ENCODE results near the gene KLHL30. TPM values are rescaled to one million over a fixed set of nuclear protein-coding genes. Genes with fewer than 3 reads are reported as not detected.
"Not testable (repeated sequence)": the region's sequence is repeated elsewhere in the genome, so short reads cannot be mapped to it uniquely, and the experiment has no call there.

KLHL30 gene
- polyA plus RNA-seq, 1 donor (not counting 4 experiments of a cell fraction or from before 2014, with no cell fraction given): not detected

GRCh38 chr2:238114851-238115660 is 23.4 kb upstream of the KLHL30 start:
- Histone ChIP-seq H3K9me1 (ENCODE audit: control insufficient read depth, extremely low read depth, insufficient read depth, low read length) (no peaks in the 10 kb centered on the region), H2AFZ (ENCODE audit: control insufficient read depth, low read length) (no peak overlapping the region), H3K4me1 (ENCODE audit: control insufficient read depth, extremely low read depth, insufficient read depth, low read length) (no peaks in the 10 kb centered on the region), H3K79me2 (ENCODE audit: control insufficient read depth, insufficient read depth, low read length) (no peaks in the 10 kb centered on the region), H3K4me2 (ENCODE audit: control insufficient read depth, extremely low read depth, insufficient read depth, low read depth, low read length) (no peak overlapping the region), H4K20me1 (ENCODE audit: control insufficient read depth, extremely low read depth, insufficient read depth, low read length) (no peaks in the 10 kb centered on the region), H3K9ac (ENCODE audit: control insufficient read depth, extremely low read depth, insufficient read depth, low read length) (no peak overlapping the region), H3K9me3 (ENCODE audit: control insufficient read depth, low read depth, low read length) (no peaks in the 10 kb centered on the region), H3K36me3 (ENCODE audit: control insufficient read depth in 2 of 2, extremely low read depth in 1 of 2, insufficient read depth in 2 of 2, low read length in 2 of 2) (no peaks in the 10 kb centered on the region), H3K4me3 (ENCODE audit: control insufficient read depth in 2 of 3, extremely low read depth in 1 of 3, insufficient read depth in 2 of 3, low read depth in 1 of 3, low read length in 3 of 3) (no peak overlapping the region), H3K27me3 (ENCODE audit: control insufficient read depth, extremely low read depth, insufficient read depth, low read length) (peaks cover 12% of the 10 kb centered on the region), H3K27ac (ENCODE audit: control insufficient read depth, insufficient read depth, low read length) (no peak overlapping the region)
- DNase-seq (ENCODE audit: low read depth, low spot score): no peak
- TF ChIP-seq EZH2 (IDR thresholded peaks at IDR 0.05; ENCODE audit: low read length): no peak
- TF ChIP-seq CTCF (optimal IDR thresholded peaks at IDR 0.05 in 1 of 3, IDR thresholded peaks at IDR 0.05 in 1 of 3, conservative IDR thresholded peaks at IDR 0.05 in 1 of 3; ENCODE audit: extremely low read depth in 1 of 3, insufficient read depth in 2 of 3, low read length in 3 of 3): no peak
- dilution Hi-C loops (cut with MboI; ENCODE audit: extremely low pct_ligation_motif_present, low sequenced_read_pairs): no loop called here
- FAIRE-seq: no peak

GRCh38 chr2:238115709-238116108 is 22.8 kb upstream of the KLHL30 start:
- H3K79me2 ChIP-seq (ENCODE audit: control insufficient read depth, insufficient read depth, low read length); H3K4me2 ChIP-seq (ENCODE audit: control insufficient read depth, extremely low read depth, insufficient read depth, low read depth, low read length); DNase-seq (ENCODE audit: low read depth, low spot score); H2AFZ ChIP-seq (ENCODE audit: control insufficient read depth, low read length); FAIRE-seq; H3K4me3 ChIP-seq (ENCODE audit: control insufficient read depth in 2 of 3, extremely low read depth in 1 of 3, insufficient read depth in 2 of 3, low read depth in 1 of 3, low read length in 3 of 3); H3K9ac ChIP-seq (ENCODE audit: control insufficient read depth, extremely low read depth, insufficient read depth, low read length); H3K9me1 ChIP-seq (ENCODE audit: control insufficient read depth, extremely low read depth, insufficient read depth, low read length); H4K20me1 ChIP-seq (ENCODE audit: control insufficient read depth, extremely low read depth, insufficient read depth, low read length); dilution Hi-C loops (cut with MboI; ENCODE audit: extremely low pct_ligation_motif_present, low sequenced_read_pairs); H3K4me1 ChIP-seq (ENCODE audit: control insufficient read depth, extremely low read depth, insufficient read depth, low read length); H3K27ac ChIP-seq (ENCODE audit: control insufficient read depth, insufficient read depth, low read length); H3K36me3 ChIP-seq (ENCODE audit: control insufficient read depth in 2 of 2, extremely low read depth in 1 of 2, insufficient read depth in 2 of 2, low read length in 2 of 2); H3K9me3 ChIP-seq (ENCODE audit: control insufficient read depth, low read depth, low read length): not testable (repeated sequence)
- peaks cover 18% of the 10 kb centered on the region for H3K27me3 ChIP-seq (ENCODE audit: control insufficient read depth, extremely low read depth, insufficient read depth, low read length)
